Liver (tissue), 9 donors: ENCODE results near the gene GARIN1A. TPM values are rescaled to one million over a fixed set of nuclear protein-coding genes. Genes with fewer than 3 reads are reported as not detected.

Experiments
- DNase-seq: peaks from one replicate; pipeline ENCODE4 v3.0.0-alpha.2; 2017; ENCODE audit warnings: low spot score
- H3K27ac ChIP-seq, 2 donors: one replicate each; pipeline ENCODE4 v1.7.0; 2013; ENCODE audit warnings: inconsistent platforms in 2 of 2, low read length in 2 of 2, control low read depth in 1 of 2, low read depth in 1 of 2, mild to moderate bottlenecking in 1 of 2
- H3K27me3 ChIP-seq, 4 donors: one replicate each; pipeline versions ENCODE4 v1.6.1 to v1.7.0; 2013; ENCODE audit warnings: low read length in 3 of 4, inconsistent platforms in 1 of 4, mild to moderate bottlenecking in 1 of 4, moderate library complexity in 1 of 4; ENCODE audit not compliant: control insufficient read depth in 4 of 4, insufficient read depth in 4 of 4
- H3K36me3 ChIP-seq, 4 donors: one replicate each; pipeline versions ENCODE4 v1.6.1 to v1.7.0; 2013; ENCODE audit warnings: low read length in 3 of 4, mild to moderate bottlenecking in 3 of 4, low read depth in 1 of 4, moderate library complexity in 1 of 4; ENCODE audit not compliant: control insufficient read depth in 4 of 4, insufficient read depth in 3 of 4
- H3K4me1 ChIP-seq, 4 donors: one replicate each; pipeline versions ENCODE4 v1.6.1 to v1.7.0; 2013; ENCODE audit warnings: low read length in 3 of 4, mild to moderate bottlenecking in 3 of 4, moderate library complexity in 1 of 4; ENCODE audit not compliant: control insufficient read depth in 4 of 4, insufficient read depth in 4 of 4
- H3K4me3 ChIP-seq, 3 donors: one replicate each; pipeline versions ENCODE4 v1.6.1 to v1.7.0; 2013; ENCODE audit warnings: low read length in 3 of 3, control low read depth in 1 of 3, low read depth in 1 of 3, mild to moderate bottlenecking in 1 of 3
- H3K9ac ChIP-seq, 2 donors: one replicate each; pipeline ENCODE4 v1.7.0; 2013; ENCODE audit warnings: low read length in 2 of 2, mild to moderate bottlenecking in 2 of 2, moderate library complexity in 2 of 2, control low read depth in 1 of 2, low read depth in 1 of 2
- H3K9me3 ChIP-seq, 4 donors: one replicate each; pipeline versions ENCODE4 v1.6.1 to v1.7.0; 2013; ENCODE audit warnings: low read length in 3 of 4; ENCODE audit not compliant: control insufficient read depth in 4 of 4
- ATF3 ChIP-seq: IDR thresholded peaks from 2 replicates; pipeline ENCODE4 v1.6.1; 2016; ENCODE audit warnings: antibody characterized with exemption
- EGR1 ChIP-seq, 2 donors: IDR thresholded peaks; 2 replicates each; pipeline ENCODE4 v1.6.1; 2016 to 2018; ENCODE audit warnings: antibody characterized with exemption in 2 of 2, low read depth in 2 of 2
- FOXA1 ChIP-seq: IDR thresholded peaks from 2 replicates; pipeline ENCODE4 v1.6.1; 2016; ENCODE audit warnings: antibody characterized with exemption
- HNF4G ChIP-seq: IDR thresholded peaks from 2 replicates; pipeline ENCODE4 v1.6.1; 2016; ENCODE audit warnings: antibody characterized with exemption
- JUND ChIP-seq, 2 donors: IDR thresholded peaks; 2 replicates each; pipeline ENCODE4 v1.6.1; 2016; ENCODE audit warnings: antibody characterized with exemption in 2 of 2
- MAX ChIP-seq: IDR thresholded peaks from 2 replicates; pipeline ENCODE4 v1.6.1; 2016; ENCODE audit warnings: antibody characterized with exemption
- NR2F2 ChIP-seq: IDR thresholded peaks from 2 replicates; pipeline ENCODE4 v1.6.1; 2016; ENCODE audit warnings: antibody characterized with exemption
- REST ChIP-seq: IDR thresholded peaks from 2 replicates; pipeline ENCODE4 v1.6.1; 2016; ENCODE audit warnings: antibody characterized with exemption, mild to moderate bottlenecking
- RXRA ChIP-seq, 2 donors: IDR thresholded peaks; 2 replicates each; pipeline ENCODE4 v1.6.1; 2017 to 2018; ENCODE audit warnings: antibody characterized with exemption in 2 of 2, mild to moderate bottlenecking in 1 of 2
- SP1 ChIP-seq: IDR thresholded peaks from 2 replicates; pipeline ENCODE4 v1.6.1; 2018; ENCODE audit warnings: antibody characterized with exemption, mild to moderate bottlenecking
- YY1 ChIP-seq: IDR thresholded peaks from 2 replicates; pipeline ENCODE4 v1.6.1; 2016; ENCODE audit warnings: antibody characterized with exemption, mild to moderate bottlenecking
- ZBTB33 ChIP-seq: IDR thresholded peaks from 2 replicates; pipeline ENCODE4 v1.6.1; 2016; ENCODE audit warnings: antibody characterized with exemption
- WGBS: extraction: QIAGEN DNeasy Blood & Tissue Kit; methylation state at CpG from one replicate; pipeline ENCODE4 v1.1.7; 2013; 5-methylcytosine and 5-hydroxymethylcytosine counted together
- polyA plus RNA-seq, 2 donors: library from polyadenylated mRNA; stranded (reverse) in 1 of 2; unstranded in 1 of 2; fragments of 200-250 nt in 1 of 2; fragments of >200 nt in 1 of 2; fragmentation: Nextera tagmentation in 1 of 2; extraction: Ambion mirVana in 1 of 2; gene quantifications; one replicate each; pipeline versions ENCODE4 v1.2.1 to v1.2.3, GENCODE V29; 2013 to 2015
- total RNA-seq, 2 donors: library from RNA; depleted of rRNA; stranded (reverse); fragments of >200 nt; gene quantifications; one replicate each; pipeline ENCODE4 v1.2.3, GENCODE V29; 2014
- donor health status: healthy.
- donor health status: healthy.
- donor health status: healthy.
- donor health status: healthy.
- donor health status: healthy.

GARIN1A gene
- total and polyA plus RNA-seq, 4 donors = 0.08 to 0.50 (median 0.19) TPM

GRCh38 chr7:128713794-128714193 lies 41.7 kb downstream of the GARIN1A start:
- Histone ChIP-seq H3K4me3 (no peak overlapping the region), H3K27ac (no peak overlapping the region), H3K4me1 (no peaks in the 10 kb centered on the region), H3K9ac (no peak overlapping the region), H3K9me3 (peaks cover 0 to 8% (median 0%) of the 10 kb centered on the region in 4 donors), H3K36me3 (no peaks in the 10 kb centered on the region), H3K27me3 (no peaks in the 10 kb centered on the region)
- DNase-seq = no peak
- 94% methylated on average over 2 of the region's 2 CpGs for WGBS
- TF ChIP-seq NR2F2 (no peak), JUND (IDR thresholded peaks at IDR 0.05) (no peak), REST (no peak), YY1 (no peak), ZBTB33 (no peak), FOXA1 (no peak), MAX (no peak), EGR1 (IDR thresholded peaks at IDR 0.05; ENCODE audit: low read depth in 2 of 2) (no peak), RXRA (IDR thresholded peaks at IDR 0.05) (no peak)

- Histone ChIP-seq H3K9ac (no peak overlapping the region), H3K4me3 (no peak overlapping the region), H3K36me3 (no peaks in the 10 kb centered on the region), H3K27ac (no peak overlapping the region), H3K9me3 (peaks cover 0 to 8% (median 0%) of the 10 kb centered on the region in 4 donors), H3K4me1 (no peaks in the 10 kb centered on the region), H3K27me3 (no peaks in the 10 kb centered on the region)
- no peak for DNase-seq
- TF ChIP-seq JUND (IDR thresholded peaks at IDR 0.05) = no peak
- no peak for TF ChIP-seq SP1
- TF ChIP-seq ATF3 = no peak
- no peak for TF ChIP-seq HNF4G
- 68% methylated on average over 8 of the region's 8 CpGs for WGBS
Measured at GRCh38 chr7:128714701-128715495, 42.8 kb downstream of the GARIN1A start.
